Stimulated activated memory B cell treated with anti-CD40 and anti-IgM and Interleukin-4, amounts not matched to agents 10 μg/mL and 1 μg/mL and 100 μg/mL, for 72 hours (primary cell): ENCODE measurements around the gene RFNG.

ENCODE experiments used
- ATAC-seq: fragments of 150-1000 bp; cut with Tn5 transposase; 2 replicates; pipeline ENCODE4 v1.10.0; 2021
- H3K27ac Mint-ChIP-seq: one replicate; pipeline ENCODE4 v1.8.0; 2022; ENCODE audit warnings: mild to moderate bottlenecking, mixed read lengths
- H3K27me3 Mint-ChIP-seq: one replicate; pipeline ENCODE4 v1.8.0; 2022; ENCODE audit warnings: mixed read lengths
- H3K36me3 Mint-ChIP-seq: one replicate; pipeline ENCODE4 v1.8.0; 2022; ENCODE audit warnings: mixed read lengths
- H3K4me1 Mint-ChIP-seq: one replicate; pipeline ENCODE4 v1.8.0; 2022; ENCODE audit warnings: mixed read lengths
- H3K4me3 Mint-ChIP-seq: one replicate; pipeline ENCODE4 v1.8.0; 2022; ENCODE audit warnings: mild to moderate bottlenecking, moderate library complexity, mixed read lengths
- H3K9me3 Mint-ChIP-seq: one replicate; pipeline ENCODE4 v1.8.0; 2022; ENCODE audit warnings: mixed read lengths

Gene RFNG

GRCh38 chr17:82051776-82052637 is at the start of gene RFNG, which contains the start of gene GPS1:
Gene RFNG, minus strand, starts transcription at chr17:82051811. Its CDS starts 45 bp downstream, at chr17:82051766.
Gene GPS1, plus strand, starts transcription at chr17:82051898. Its CDS starts 34 bp downstream, at chr17:82051932.
- peak within 1 kb of the TSS; percentile 83 for H3K27ac Mint-ChIP-seq
- ATAC-seq = peak; percentile 86
- H3K9me3 Mint-ChIP-seq = no peaks in the 10 kb centered on the region
- H3K4me3 Mint-ChIP-seq = peak within 1 kb of the TSS; percentile 85
- peaks cover 25% of the 10 kb centered on the region for H3K36me3 Mint-ChIP-seq
- peaks cover 19% of the 10 kb centered on the region for H3K4me1 Mint-ChIP-seq
- no peaks in the 10 kb centered on the region for H3K27me3 Mint-ChIP-seq

DNA sequence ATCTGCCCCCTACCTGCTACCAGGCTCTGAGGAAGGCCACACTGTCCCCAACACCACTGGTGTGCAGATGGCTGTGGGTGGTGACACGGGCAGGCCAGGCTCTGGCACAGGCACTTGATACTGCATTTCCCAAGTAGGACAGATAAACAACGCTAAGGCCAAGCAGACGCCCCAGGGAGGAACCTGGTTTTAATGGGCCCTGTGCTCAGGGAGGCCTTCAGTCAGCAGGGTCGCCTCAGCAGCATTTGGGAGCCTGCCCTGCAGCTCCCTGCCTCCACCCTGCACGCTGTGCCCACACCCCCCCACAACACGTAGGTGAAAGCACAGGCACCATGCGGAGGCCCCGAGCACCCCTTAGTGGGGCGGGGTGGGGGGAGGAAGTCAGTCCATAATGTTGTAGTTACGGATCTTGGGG is 49.7 kb upstream of the RFNG start:
- Mint-ChIP-seq H3K9me3 (no peaks in the 10 kb centered on the region), H3K27ac (no peak overlapping the region), H3K36me3 (no peaks in the 10 kb centered on the region), H3K27me3 (no peaks in the 10 kb centered on the region), H3K4me3 (no peak overlapping the region), H3K4me1 (peaks cover 37% of the 10 kb centered on the region)
- ATAC-seq = no peak

DNA sequence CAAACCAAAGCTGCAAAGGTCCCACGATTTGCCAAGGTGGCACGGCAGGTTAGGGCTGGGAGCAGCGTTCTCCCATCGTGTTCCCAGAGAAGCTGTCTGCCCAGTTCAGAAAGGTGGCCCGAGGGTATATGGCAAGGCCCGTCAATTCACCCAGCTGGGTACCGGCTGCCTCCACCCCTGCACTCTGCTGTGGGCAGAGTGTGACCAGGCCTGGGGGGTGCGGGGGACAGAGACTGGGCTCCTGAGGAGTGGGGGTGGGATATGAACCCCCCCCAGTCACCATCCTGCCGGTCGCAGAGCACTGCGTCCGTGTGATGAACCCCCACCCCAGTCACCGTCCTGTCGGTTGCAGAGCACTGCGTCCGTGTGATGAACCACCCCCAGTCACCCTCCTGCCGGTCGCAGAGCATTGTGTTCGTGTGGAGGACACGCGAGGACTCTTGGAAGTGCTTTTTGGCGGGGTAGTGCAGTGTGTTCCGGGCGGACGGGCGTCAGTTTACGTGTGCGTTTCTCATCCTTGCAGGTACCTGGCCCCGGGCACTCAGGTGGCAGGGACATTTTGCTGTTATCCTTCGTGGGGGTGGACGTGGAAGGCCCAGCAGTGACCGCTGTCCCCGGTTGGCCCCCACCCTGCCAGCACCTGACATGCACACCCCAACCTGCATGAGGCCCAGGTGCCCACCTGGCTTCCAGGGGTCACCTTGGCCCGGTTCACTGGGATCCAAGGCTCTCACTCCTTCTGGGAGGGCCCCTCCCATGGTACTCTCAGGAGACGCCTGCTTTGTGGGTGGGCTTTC is 49.1 kb upstream of the RFNG start:
- Mint-ChIP-seq H3K9me3 (no peaks in the 10 kb centered on the region), H3K27ac (no peak overlapping the region), H3K27me3 (no peaks in the 10 kb centered on the region), H3K4me3 (peak overlapping the region; percentile 90), H3K4me1 (peaks cover 37% of the 10 kb centered on the region), H3K36me3 (no peaks in the 10 kb centered on the region)
- no peak for ATAC-seq

GRCh38 chr17:82098939-82099763 is 47.5 kb upstream of the RFNG start:
- Mint-ChIP-seq H3K27me3 (no peaks in the 10 kb centered on the region), H3K9me3 (no peaks in the 10 kb centered on the region), H3K36me3 (no peaks in the 10 kb centered on the region), H3K4me1 (peaks cover 28% of the 10 kb centered on the region), H3K4me3 (peak overlapping the region; percentile 90), H3K27ac (peak overlapping the region; percentile 94)
- ATAC-seq = peak; percentile 13

DNA sequence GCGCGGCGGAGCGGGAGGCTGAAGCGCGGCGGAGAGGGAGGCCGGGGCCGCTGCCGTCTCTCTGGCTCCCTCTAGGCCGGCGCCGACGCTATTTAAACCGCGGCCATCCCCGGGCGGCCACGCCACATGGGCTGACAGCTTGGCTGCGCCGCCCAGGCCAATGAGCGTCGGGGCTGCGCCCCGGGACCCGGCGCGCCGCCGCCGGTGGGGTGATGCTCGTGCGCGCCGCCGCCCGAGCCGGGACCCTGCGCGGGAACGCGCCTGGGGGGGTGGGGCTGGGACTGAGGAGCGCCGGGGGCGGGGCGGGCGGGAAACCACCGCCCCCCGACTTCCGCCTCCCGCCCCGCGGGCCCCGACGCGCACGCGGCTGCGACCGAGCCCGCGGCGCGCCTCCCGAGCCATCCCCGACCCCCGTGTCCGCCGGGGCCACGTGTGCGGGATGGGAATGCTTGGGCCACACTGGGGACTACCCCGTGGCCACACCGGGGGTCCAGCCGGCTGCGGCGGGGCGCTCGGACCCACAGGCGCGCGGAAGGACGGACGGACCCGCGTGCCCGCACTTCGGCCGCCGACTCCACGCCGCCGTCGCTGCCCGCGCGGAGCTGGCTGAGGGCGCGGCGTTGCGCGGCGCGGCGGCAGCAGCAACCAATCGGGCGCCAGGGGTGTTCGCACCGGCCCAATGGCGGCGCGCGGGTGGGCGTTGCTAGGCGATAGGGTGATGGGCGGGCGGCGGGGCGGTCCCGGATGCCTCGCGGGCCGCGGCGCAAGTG is 46.7 kb upstream of the RFNG start, which contains the start of gene FASN:
FASN (minus strand) TSS at position 68 of the 770 bp plus-strand sequence. CDS start 1,791 bp downstream, outside the sequence.
- Mint-ChIP-seq H3K36me3 (peaks cover 3% of the 10 kb centered on the region), H3K27me3 (no peaks in the 10 kb centered on the region), H3K27ac (peak within 1 kb of the TSS; percentile 94), H3K9me3 (no peaks in the 10 kb centered on the region), H3K4me3 (peak within 1 kb of the TSS; percentile 90), H3K4me1 (peaks cover 28% of the 10 kb centered on the region)
- peak; percentile 90 for ATAC-seq

GRCh38 chr17:82097919-82098168 is 46.2 kb upstream of the RFNG start:
- Mint-ChIP-seq H3K27me3 (no peaks in the 10 kb centered on the region), H3K27ac (peak overlapping the region; percentile 63), H3K4me1 (peaks cover 28% of the 10 kb centered on the region), H3K36me3 (peaks cover 5% of the 10 kb centered on the region), H3K4me3 (peak overlapping the region; percentile 83), H3K9me3 (no peaks in the 10 kb centered on the region)
- ATAC-seq = peak; percentile 46

- no peaks in the 10 kb centered on the region for H3K27me3 Mint-ChIP-seq
- peaks cover 28% of the 10 kb centered on the region for H3K4me1 Mint-ChIP-seq
- ATAC-seq = peak; percentile 0
- no peaks in the 10 kb centered on the region for H3K9me3 Mint-ChIP-seq
- peak overlapping the region; percentile 83 for H3K4me3 Mint-ChIP-seq
- peaks cover 5% of the 10 kb centered on the region for H3K36me3 Mint-ChIP-seq
- peak overlapping the region; percentile 63 for H3K27ac Mint-ChIP-seq
Observed at GRCh38 chr17:82097184-82097918, 45.7 kb upstream of the RFNG start.

DNA sequence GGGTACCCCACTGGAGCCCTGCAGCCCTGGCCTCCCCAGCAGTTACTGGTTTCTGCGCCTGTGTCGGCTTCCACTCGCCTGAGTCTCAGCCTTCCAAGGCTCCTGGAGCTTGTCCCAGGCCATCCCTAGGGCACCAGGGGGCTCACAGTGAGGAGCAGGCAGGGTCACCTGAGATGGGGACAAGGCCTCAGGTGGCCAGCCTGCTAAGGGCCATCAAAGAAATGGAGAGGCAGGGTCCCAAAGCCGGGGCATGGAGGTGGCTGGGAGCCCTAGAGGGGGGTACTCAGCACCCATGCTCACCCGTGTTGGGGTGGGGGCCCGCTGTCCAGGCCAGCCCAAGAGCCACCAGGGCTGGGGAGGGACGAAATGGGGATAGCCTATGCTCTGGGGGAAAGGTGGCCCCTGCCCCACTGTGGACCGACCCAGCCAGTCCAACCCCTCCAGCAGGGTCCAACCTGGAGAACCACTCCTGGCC is 45.1 kb upstream of the RFNG start:
- Mint-ChIP-seq H3K27ac (no peak overlapping the region), H3K9me3 (no peaks in the 10 kb centered on the region), H3K36me3 (peaks cover 11% of the 10 kb centered on the region), H3K27me3 (no peaks in the 10 kb centered on the region), H3K4me1 (peaks cover 28% of the 10 kb centered on the region), H3K4me3 (peak overlapping the region; percentile 77)
- no peak for ATAC-seq

DNA sequence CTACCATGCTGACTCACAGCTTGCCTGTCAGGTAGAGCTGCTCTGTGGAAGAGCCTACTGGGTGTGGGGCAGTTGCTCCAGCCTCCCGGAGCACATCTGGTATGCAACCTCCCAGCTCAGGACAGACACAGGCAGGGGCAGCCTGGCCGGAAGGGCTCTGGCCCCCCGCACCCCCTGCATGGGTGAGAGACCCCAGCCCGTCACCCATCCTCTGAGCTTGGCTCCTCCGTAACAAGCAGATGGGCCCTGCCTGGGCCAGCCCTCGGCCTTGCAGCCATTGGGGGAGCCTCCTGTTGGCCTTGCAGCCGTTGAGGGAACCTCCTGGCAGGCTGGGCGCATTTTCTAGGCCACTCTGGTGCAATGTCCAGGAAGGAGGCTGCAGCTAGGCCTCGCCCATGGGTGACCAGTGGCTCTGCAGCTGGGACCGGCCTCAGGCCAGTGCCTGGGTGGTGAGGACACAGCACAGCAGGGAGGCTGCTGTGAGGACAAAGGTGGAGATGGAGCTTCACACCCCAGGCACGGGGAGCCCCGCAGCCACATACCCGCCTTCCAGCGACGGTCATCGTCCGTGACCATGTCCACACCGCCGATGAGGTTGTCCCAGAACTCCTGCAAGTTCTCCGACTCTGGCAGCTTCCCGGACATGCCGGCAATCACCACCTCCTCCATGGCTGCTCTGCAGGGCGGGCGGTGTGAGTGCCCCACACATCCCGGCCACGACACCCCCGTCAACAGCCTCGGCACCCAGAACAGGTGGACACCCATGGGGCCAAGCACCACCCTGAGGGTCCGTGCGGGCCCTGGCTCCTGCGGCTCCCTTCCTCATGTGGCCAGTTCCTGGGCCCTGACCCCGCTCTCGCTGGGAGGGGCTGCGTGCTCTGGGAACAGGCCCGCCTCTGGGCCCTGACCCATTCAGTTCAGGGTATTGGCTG is 44.4 kb upstream of the RFNG start:
- H3K4me3 Mint-ChIP-seq = peak overlapping the region; percentile 77
- ATAC-seq = no peak
- no peaks in the 10 kb centered on the region for H3K27me3 Mint-ChIP-seq
- H3K4me1 Mint-ChIP-seq = peaks cover 28% of the 10 kb centered on the region
- no peak overlapping the region for H3K27ac Mint-ChIP-seq
- H3K36me3 Mint-ChIP-seq = peaks cover 15% of the 10 kb centered on the region
- no peaks in the 10 kb centered on the region for H3K9me3 Mint-ChIP-seq

DNA sequence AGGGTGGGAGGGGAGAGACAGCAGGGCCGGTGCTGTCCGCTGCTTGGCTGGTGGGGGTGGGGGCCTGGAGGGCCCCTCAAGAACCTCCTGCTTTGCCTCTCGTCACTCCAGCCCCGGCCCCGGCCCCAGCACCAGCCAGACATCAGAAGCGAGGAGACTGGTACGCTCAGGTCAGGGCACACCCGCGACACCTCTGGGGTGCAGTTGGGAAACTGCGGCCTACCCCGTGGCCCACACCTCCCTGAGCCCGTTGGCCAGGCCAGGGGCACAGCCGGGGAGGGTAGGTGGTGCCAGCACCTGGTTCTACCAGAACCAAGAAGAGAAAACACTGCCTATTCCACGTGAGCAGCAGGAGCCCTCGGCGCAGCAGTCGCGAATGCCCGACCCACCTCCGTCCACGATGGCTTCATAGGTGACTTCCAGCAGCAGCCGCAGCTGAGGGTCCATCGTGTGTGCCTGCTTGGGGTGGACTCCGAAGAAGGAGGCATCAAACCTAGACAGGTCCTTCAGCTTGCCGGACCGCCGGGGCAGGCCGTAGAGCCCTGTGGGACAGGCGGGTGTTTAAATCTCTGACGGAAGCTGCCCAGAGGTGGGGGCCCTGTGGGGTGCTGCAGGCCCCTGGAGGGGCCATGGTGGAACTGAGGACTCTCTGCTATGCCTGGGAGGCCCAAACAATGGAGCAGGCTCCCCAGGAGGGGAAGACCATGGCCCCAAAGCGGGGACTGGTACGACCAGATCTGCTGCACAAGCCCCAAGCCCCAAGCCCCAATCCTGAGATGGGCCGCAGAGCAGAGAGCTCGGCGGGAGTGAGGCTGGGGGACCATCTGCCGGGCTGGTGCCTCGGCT is 43.5 kb upstream of the RFNG start:
- no peak overlapping the region for H3K27ac Mint-ChIP-seq
- H3K4me3 Mint-ChIP-seq = no peak overlapping the region
- H3K9me3 Mint-ChIP-seq = no peaks in the 10 kb centered on the region
- H3K36me3 Mint-ChIP-seq = peaks cover 15% of the 10 kb centered on the region
- peaks cover 24% of the 10 kb centered on the region for H3K4me1 Mint-ChIP-seq
- no peak for ATAC-seq
- H3K27me3 Mint-ChIP-seq = no peaks in the 10 kb centered on the region

GRCh38 chr17:82092995-82093751 is 41.6 kb upstream of the RFNG start:
- H3K27ac Mint-ChIP-seq = no peak overlapping the region
- H3K36me3 Mint-ChIP-seq = peaks cover 19% of the 10 kb centered on the region
- H3K27me3 Mint-ChIP-seq = no peaks in the 10 kb centered on the region
- no peak for ATAC-seq
- H3K4me1 Mint-ChIP-seq = peaks cover 13% of the 10 kb centered on the region
- H3K9me3 Mint-ChIP-seq = no peaks in the 10 kb centered on the region
- H3K4me3 Mint-ChIP-seq = no peak overlapping the region

DNA sequence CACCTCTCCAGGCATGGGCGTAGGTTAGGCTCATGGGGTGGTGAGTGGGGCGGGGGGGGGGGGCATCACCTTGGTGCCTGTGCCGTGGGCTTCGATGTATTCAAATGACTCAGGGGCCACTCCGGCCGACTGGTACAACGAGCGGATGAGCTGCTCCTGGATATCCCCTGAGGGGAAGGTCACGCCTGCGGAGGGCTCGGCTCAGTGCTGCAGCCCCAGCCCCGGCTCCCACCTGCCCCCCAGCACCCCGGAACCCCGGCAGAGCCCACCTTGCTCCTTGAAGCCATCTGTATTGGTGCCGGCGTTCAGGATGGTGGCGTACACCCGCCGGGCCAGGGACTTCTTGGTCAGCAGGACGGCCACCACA is 41.0 kb upstream of the RFNG start:
- Mint-ChIP-seq H3K4me1 (peaks cover 13% of the 10 kb centered on the region), H3K4me3 (no peak overlapping the region), H3K27me3 (no peaks in the 10 kb centered on the region), H3K36me3 (peaks cover 21% of the 10 kb centered on the region), H3K27ac (no peak overlapping the region), H3K9me3 (no peaks in the 10 kb centered on the region)
- ATAC-seq = no peak
